GM15510 (cell line): ENCODE data around the gene FRMD4B.

Experiments
- POLR2A ChIP-seq: IDR thresholded peaks from 3 replicates; pipeline ENCODE4 v1.6.1; 2011; ENCODE audit warnings: borderline replicate concordance; ENCODE audit not compliant: insufficient read length; ENCODE audit errors: extremely low read depth

Gene FRMD4B

GRCh38 chr3:69411346-69411745 is 25.5 kb upstream of the FRMD4B start:
- TF ChIP-seq POLR2A: no peak

DNA sequence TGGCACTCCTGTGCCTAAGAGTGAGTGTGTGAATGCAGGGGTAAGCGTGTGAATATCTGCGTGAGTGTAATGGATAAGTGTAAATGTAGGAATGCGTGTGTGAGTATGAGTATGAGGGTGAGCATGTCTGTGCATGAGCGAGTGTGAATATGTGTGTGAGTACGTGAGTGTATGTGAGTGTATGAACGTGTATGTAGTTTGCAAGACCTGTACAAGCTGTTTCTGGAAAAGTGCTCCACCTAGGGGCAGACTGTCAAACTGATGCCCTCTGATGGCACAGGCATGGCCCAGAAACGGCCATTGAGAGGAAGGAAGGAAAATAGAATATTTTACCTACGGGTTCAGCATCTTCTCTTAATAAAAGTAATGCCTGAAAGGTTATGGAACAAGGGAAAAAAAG is 24.4 kb upstream of the FRMD4B start:
- no peak for TF ChIP-seq POLR2A

- no peak for TF ChIP-seq POLR2A
Measured at GRCh38 chr3:69409831-69410230, 23.9 kb upstream of the FRMD4B start.

- TF ChIP-seq POLR2A: no peak
Measured at GRCh38 chr3:69409011-69409410, 23.1 kb upstream of the FRMD4B start.

DNA sequence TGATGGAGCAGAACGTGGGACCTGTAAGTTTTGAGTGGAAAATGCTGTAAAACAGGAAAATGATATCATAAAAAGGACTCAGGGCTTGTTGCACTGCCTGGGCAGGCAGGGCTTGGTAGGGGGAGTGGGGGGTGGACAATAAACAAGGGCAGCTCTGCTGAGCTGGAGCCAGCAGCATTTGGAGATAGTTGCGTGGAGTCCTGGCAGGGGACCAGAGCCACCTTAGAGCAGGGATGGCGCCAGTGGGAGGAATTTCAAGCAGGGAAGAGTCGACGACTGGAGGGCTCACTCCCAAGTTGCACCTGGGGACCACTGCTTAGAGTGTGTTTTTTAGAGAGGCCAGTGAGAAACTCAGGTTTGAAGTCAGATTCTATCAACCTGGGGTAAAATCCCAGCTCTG is 22.7 kb upstream of the FRMD4B start:
- no peak for TF ChIP-seq POLR2A

GRCh38 chr3:69407908-69408307 is 22.0 kb upstream of the FRMD4B start:
- no peak for TF ChIP-seq POLR2A

DNA sequence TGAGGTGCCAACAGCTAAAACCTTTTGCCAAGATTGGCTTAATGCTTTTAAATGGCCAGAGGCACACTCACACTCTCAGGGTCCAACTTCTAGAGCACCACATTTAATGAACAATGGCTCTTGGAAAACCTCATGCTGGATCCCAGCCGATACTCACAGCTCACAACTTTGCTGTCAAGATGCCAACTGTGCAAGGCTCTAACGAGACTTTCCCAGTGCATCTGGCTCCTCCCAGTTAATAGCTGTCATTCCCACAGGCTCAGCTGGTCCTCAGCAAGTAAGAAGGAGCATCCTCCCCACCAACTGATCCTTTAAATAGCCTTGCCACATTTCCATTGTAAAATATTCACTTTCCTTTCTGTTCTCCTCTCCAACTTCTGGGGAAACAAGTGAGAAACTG is 20.3 kb upstream of the FRMD4B start:
- TF ChIP-seq POLR2A: no peak

DNA sequence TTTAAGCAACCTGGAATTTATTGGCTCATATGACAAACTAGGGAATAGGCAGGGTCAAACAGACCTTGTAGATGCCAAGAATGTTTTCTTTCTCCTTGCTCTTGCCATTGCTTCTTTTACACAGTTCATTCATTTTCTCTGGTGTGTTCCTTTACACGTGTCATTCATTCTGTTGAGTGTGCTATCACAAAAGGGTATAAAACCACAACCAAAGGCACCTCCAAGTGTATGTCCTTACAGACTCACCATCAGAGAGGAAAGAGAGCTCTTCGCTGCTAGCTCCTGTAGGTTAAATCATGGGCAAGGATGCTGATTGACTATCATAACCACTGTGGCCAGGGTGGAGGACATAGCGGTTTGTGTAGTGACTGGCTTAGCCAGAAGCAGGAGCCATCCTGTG is 19.2 kb upstream of the FRMD4B start:
- TF ChIP-seq POLR2A: no peak

GRCh38 chr3:69403454-69403853 is 17.6 kb upstream of the FRMD4B start:
- no peak for TF ChIP-seq POLR2A

DNA sequence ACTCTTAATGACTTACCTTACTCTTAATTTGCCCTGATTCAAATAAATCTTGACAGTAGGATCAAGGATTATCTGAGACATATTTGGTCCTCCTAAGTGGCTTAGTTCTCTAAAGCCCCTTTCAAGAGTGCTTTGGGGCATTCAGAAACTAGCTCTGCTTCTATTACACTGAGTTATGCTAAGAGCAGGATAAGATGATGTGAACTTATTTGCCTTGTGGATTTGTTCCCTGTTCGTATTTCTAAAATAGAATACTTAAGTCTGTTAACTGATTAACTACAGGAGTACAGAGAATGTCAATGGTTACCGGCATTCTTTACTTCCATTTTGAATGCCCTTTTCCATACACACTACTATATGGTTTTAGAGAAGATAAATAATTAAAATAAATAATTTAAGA is 14.8 kb upstream of the FRMD4B start:
- TF ChIP-seq POLR2A: no peak

DNA sequence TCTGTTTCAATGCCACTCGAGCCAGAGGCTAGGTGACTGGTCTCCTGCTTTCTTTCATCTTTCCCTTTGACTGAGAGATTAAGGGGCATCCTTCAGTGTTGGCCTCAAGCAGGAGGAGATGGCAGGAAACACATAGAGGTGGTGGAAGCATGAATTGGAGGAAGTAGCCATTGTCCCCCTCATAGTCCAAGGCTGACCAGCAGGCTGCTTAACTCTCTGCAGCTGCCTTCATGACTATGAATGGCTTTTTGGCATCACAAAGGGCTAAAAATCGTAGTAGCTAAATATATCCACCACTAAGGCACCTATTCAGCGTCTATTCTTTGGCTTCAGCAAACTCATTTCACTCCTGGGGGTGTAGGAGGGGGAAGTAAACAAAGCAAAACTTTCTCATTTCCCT is 7.0 kb upstream of the FRMD4B start:
- no peak for TF ChIP-seq POLR2A

- TF ChIP-seq POLR2A: no peak
Measured at GRCh38 chr3:69392415-69392814, 6.5 kb upstream of the FRMD4B start.

DNA sequence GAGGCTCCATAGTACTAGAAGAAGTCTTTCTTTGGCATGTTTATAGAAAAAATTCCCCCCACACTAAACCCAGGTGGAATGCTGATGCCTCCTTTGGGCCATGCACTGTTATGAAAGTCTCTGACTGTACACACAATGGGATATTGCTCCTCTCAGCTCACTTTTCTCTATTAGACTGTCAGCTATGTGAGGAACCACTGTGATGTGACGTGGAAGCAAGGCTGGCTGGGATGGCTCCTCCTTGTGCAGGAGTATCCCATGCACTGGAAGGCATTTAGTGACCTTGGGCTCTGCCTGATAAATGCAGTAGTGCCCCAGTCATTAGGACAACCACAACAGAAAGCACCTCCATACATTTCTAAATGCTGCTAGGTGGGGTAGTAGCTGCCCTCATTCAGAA is 5.7 kb upstream of the FRMD4B start:
- no peak for TF ChIP-seq POLR2A

DNA sequence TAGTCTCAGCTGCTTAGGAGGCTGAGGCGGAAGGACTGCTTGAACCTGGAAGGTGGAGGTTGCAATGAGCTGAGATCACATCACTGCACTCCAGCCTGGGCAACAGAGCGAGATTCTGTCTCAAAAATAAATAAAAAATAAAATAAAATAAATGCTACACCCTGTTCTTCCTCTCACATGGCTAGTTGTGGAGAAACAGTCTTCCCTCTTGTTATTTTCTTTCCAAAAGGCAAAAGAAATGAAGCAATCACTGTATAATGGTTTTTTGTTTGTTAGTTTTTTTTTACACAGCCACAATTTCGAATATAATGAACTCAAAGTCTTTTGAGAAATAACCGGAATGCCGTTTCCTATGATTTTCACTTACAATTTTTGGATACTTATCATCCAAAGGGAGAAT is 4.9 kb upstream of the FRMD4B start:
- TF ChIP-seq POLR2A: no peak

DNA sequence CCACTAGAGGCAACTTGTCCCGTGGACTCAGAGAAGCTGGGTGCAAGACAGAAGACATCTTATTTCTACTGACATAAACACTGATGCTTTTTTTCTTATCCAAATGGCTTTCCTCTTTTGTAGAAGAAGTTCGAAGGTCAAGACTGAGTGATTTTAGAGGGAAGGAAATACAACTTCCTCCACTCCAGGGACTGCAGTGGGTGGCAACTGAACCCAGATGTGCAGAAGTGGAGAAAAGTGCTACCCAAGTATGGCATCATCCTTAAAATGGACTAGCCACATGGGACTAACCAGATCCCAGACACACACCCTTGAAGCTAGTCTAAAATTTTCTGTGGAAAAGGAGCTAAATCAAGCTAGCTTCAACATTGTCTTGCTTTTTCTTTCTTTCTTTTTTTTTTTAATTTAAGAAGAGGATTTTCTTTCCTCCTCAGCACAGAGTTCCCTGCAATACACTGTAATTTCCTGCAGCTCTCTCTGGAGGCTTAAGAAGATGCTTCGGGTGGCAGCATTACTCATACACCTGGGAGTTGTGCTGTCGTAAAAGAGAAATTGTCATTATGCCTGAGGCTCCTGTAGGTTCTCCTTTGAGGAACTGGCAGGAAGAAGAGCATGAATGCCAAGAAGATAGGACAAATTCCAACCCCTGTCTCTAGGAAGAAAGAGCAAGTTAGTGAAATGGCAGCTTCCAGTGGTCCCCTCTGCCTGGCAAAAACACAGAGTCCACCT is 3.8 kb upstream of the FRMD4B start:
- no peak for TF ChIP-seq POLR2A

- no peak for TF ChIP-seq POLR2A
Measured at GRCh38 chr3:69388241-69388640, 2.4 kb upstream of the FRMD4B start.
